HEK293 (cell line): Measurements from ENCODE around the gene BICD2.

Experiments
- BCL11B ChIP-seq: fragments of 450-650 bp; formaldehyde crosslinking; IDR thresholded peaks from 2 replicates; pipeline ENCODE4 v1.5.1; 2016; ENCODE audit warnings: low read depth, missing biosample characterization, missing genetic modification characterization
- CTCF ChIP-seq: fragments of 450-650 bp; formaldehyde crosslinking; IDR thresholded peaks from 2 replicates; pipeline ENCODE4 v1.5.1; 2016; ENCODE audit warnings: missing biosample characterization, missing genetic modification characterization
- HIC1 ChIP-seq: fragments of 450-650 bp; formaldehyde crosslinking; IDR thresholded peaks from 2 replicates; pipeline ENCODE4 v1.5.1; 2016; ENCODE audit warnings: missing biosample characterization, missing genetic modification characterization
- REST ChIP-seq: fragments of 450-650 bp; formaldehyde crosslinking; IDR thresholded peaks from 2 replicates; pipeline ENCODE4 v1.5.1; 2016; ENCODE audit warnings: missing biosample characterization, missing genetic modification characterization
- SCRT1 ChIP-seq: fragments of 450-650 bp; formaldehyde crosslinking; IDR thresholded peaks from 2 replicates; pipeline ENCODE4 v1.5.1; 2016; ENCODE audit warnings: missing biosample characterization, missing genetic modification characterization, borderline replicate concordance
- ZBTB21 ChIP-seq: fragments of 450-650 bp; formaldehyde crosslinking; IDR thresholded peaks from 2 replicates; pipeline ENCODE4 v1.5.1; 2017; ENCODE audit warnings: missing biosample characterization, missing genetic modification characterization
- ZBTB49 ChIP-seq: fragments of 450-650 bp; formaldehyde crosslinking; IDR thresholded peaks from 2 replicates; pipeline ENCODE4 v1.5.1; 2016; ENCODE audit warnings: missing biosample characterization, missing genetic modification characterization, low read depth
- ZBTB7A ChIP-seq: fragments of 450-650 bp; formaldehyde crosslinking; IDR thresholded peaks from 2 replicates; pipeline ENCODE4 v1.5.1; 2016; ENCODE audit warnings: low read depth, missing biosample characterization, missing genetic modification characterization
- ZFHX2 ChIP-seq: fragments of 450-650 bp; formaldehyde crosslinking; conservative IDR thresholded peaks from 2 replicates; pipeline ENCODE4 v1.5.1; 2016; ENCODE audit warnings: missing biosample characterization, missing genetic modification characterization
- ZNF138 ChIP-seq: fragments of 450-650 bp; formaldehyde crosslinking; IDR thresholded peaks from 2 replicates; pipeline ENCODE4 v1.5.1; 2016; ENCODE audit warnings: missing biosample characterization, missing genetic modification characterization, borderline replicate concordance
- ZNF274 ChIP-seq, 2 experiments: fragments of 200-500 bp in 1 of 2; fragments of 450-650 bp in 1 of 2; sonication (Bioruptor generic) in 1 of 2; formaldehyde crosslinking in 1 of 2; IDR thresholded peaks; 2 replicates each; pipeline versions ENCODE4 v1.5.1 to v1.6.1; 2014 to 2016; ENCODE audit warnings: borderline replicate concordance in 1 of 2, inconsistent platforms in 1 of 2, low read length in 1 of 2, missing biosample characterization in 1 of 2, missing genetic modification characterization in 1 of 2
- ZNF704 ChIP-seq: fragments of 450-650 bp; formaldehyde crosslinking; IDR thresholded peaks from 2 replicates; pipeline ENCODE4 v1.5.1; 2016; ENCODE audit warnings: missing biosample characterization, missing genetic modification characterization

GRCh38 chr9:92740009-92740408, 24.6 kb downstream of the BICD2 start:
- no peak for TF ChIP-seq HIC1 (tag by site-specific recombination)
- TF ChIP-seq BCL11B (tag by site-specific recombination) = no peak
- no peak for TF ChIP-seq ZBTB49 (tag by site-specific recombination)
- no peak for TF ChIP-seq REST (tag by site-specific recombination)
- no peak for TF ChIP-seq ZNF274 (IDR thresholded peaks at IDR 0.05; ENCODE audit: low read length)
- no peak for TF ChIP-seq ZNF274 (tag by site-specific recombination; IDR thresholded peaks at IDR 0.05; ENCODE audit: borderline replicate concordance)
- no peak for TF ChIP-seq SCRT1 (tag by site-specific recombination)
- no peak for TF ChIP-seq ZBTB7A (tag by site-specific recombination)
- no peak for TF ChIP-seq ZFHX2 (tag by site-specific recombination)
- TF ChIP-seq CTCF = no peak
- no peak for TF ChIP-seq ZNF704 (tag by site-specific recombination)
- TF ChIP-seq ZBTB21 = 0 out of 2 replicates have a peak, but pooled peaks have one; percentile 21
- no peak for TF ChIP-seq ZNF138
